Naive B cell (primary cell): ENCODE measurements around the gene ZBTB7A. TPM values are rescaled to one million over a fixed set of nuclear protein-coding genes. Genes with fewer than 3 reads are reported as not detected.
"Not testable (repeated sequence)": the region's sequence is repeated elsewhere in the genome, so short reads cannot be mapped to it uniquely, and the experiment has no call there.

Experiments
- ATAC-seq, 2 donors: fragments of 150-1000 bp; cut with Tn5 transposase; 2 replicates each; pipeline ENCODE4 v1.10.0; 2021; ENCODE audit warnings: low read depth in 2 of 2, mild to moderate bottlenecking in 2 of 2, moderate library complexity in 2 of 2
- DNase-seq: peaks from one replicate; pipeline ENCODE4 v3.0.0; 2022
- H3K27ac Mint-ChIP-seq, 6 donors: one replicate each; pipeline ENCODE4 v1.8.0; 2020 to 2022; ENCODE audit warnings: mild to moderate bottlenecking in 6 of 6, mixed read lengths in 6 of 6, moderate library complexity in 5 of 6, inconsistent platforms in 2 of 6
- H3K27me3 Mint-ChIP-seq, 3 donors: one replicate each; pipeline ENCODE4 v1.8.0; 2021 to 2022; ENCODE audit warnings: mixed read lengths in 3 of 3, mild to moderate bottlenecking in 1 of 3
- H3K36me3 Mint-ChIP-seq, 2 donors: one replicate each; pipeline ENCODE4 v1.8.0; 2020 to 2022; ENCODE audit warnings: mixed read lengths in 2 of 2, inconsistent platforms in 1 of 2, mild to moderate bottlenecking in 1 of 2
- H3K4me1 Mint-ChIP-seq, 3 donors: one replicate each; pipeline ENCODE4 v1.8.0; 2020 to 2022; ENCODE audit warnings: mixed read lengths in 3 of 3, inconsistent platforms in 1 of 3, mild to moderate bottlenecking in 1 of 3, moderate library complexity in 1 of 3
- H3K4me3 Mint-ChIP-seq, 8 donors: one replicate each; pipeline ENCODE4 v1.8.0; 2020 to 2022; ENCODE audit warnings: mild to moderate bottlenecking in 8 of 8, mixed read lengths in 8 of 8, moderate library complexity in 8 of 8, inconsistent platforms in 2 of 8
- H3K9me3 Mint-ChIP-seq, 7 donors: one replicate each; pipeline ENCODE4 v1.8.0; 2020 to 2022; ENCODE audit warnings: mixed read lengths in 7 of 7, mild to moderate bottlenecking in 5 of 7, inconsistent platforms in 2 of 7, moderate library complexity in 1 of 7
- polyA plus RNA-seq, 6 donors: library from polyadenylated mRNA; unstranded; fragments of 300-500 nt; fragmentation: Illumina TruSeq; gene quantifications; one replicate each; pipeline ENCODE4 v1.2.3, GENCODE V29; 2021; ENCODE audit warnings: low read depth in 6 of 6

Gene ZBTB7A
- polyA plus RNA-seq, 6 donors from 2014 or later, result 13.5 to 41.2 (median 21.2) TPM

GRCh38 chr19:4014541-4015491 is 51.9 kb downstream of the ZBTB7A start:
- Mint-ChIP-seq H3K4me3 (peak overlapping the region in 3 of 8 donors; percentile 25 to 63 (median 29)), H3K9me3 (no peaks in the 10 kb centered on the region), H3K4me1 (peaks cover 13 to 37% (median 16%) of the 10 kb centered on the region in 3 donors), H3K36me3 (no peaks in the 10 kb centered on the region), H3K27me3 (no peaks in the 10 kb centered on the region), H3K27ac (peak overlapping the region in 1 of 6 donors; percentile 60)
- ATAC-seq, result peak; percentile 37 to 53
- peak; percentile 21 for DNase-seq

GRCh38 chr19:4013886-4014540 is 52.7 kb downstream of the ZBTB7A start:
- no peaks in the 10 kb centered on the region for H3K9me3 Mint-ChIP-seq
- H3K36me3 Mint-ChIP-seq, result no peaks in the 10 kb centered on the region
- H3K4me3 Mint-ChIP-seq, result peak overlapping the region in 3 of 8 donors; percentile 25 to 63 (median 28)
- ATAC-seq, result no peak
- no peak overlapping the region for H3K27ac Mint-ChIP-seq
- H3K4me1 Mint-ChIP-seq, result peaks cover 20 to 45% (median 23%) of the 10 kb centered on the region in 3 donors
- no peak for DNase-seq
- no peaks in the 10 kb centered on the region for H3K27me3 Mint-ChIP-seq

GRCh38 chr19:4012975-4013634 is 53.6 kb downstream of the ZBTB7A start:
- H3K9me3 Mint-ChIP-seq, result no peaks in the 10 kb centered on the region
- no peaks in the 10 kb centered on the region for H3K36me3 Mint-ChIP-seq
- peaks cover 23 to 45% (median 31%) of the 10 kb centered on the region in 3 donors for H3K4me1 Mint-ChIP-seq
- peak overlapping the region in 2 of 8 donors; percentile 21 to 47 for H3K4me3 Mint-ChIP-seq
- H3K27me3 Mint-ChIP-seq, result no peaks in the 10 kb centered on the region
- H3K27ac Mint-ChIP-seq, result peak overlapping the region in 2 of 6 donors; percentile 66 to 70
- no peak for ATAC-seq
- DNase-seq, result no peak

GRCh38 chr19:4012092-4012974 is 54.4 kb downstream of the ZBTB7A start:
- Mint-ChIP-seq H3K36me3 (no peaks in the 10 kb centered on the region), H3K4me1 (peaks cover 22 to 41% (median 31%) of the 10 kb centered on the region in 3 donors), H3K27me3 (no peaks in the 10 kb centered on the region), H3K4me3 (peak overlapping the region in 2 of 8 donors; percentile 30 to 47), H3K27ac (peak overlapping the region in 3 of 6 donors; percentile 32 to 66 (median 65)), H3K9me3 (no peaks in the 10 kb centered on the region)
- no peak for DNase-seq
- no peak for ATAC-seq

GRCh38 chr19:4011430-4011829 is 55.3 kb downstream of the ZBTB7A start:
- not testable (repeated sequence) for H3K9me3 Mint-ChIP-seq, ATAC-seq, H3K36me3 Mint-ChIP-seq, H3K27me3 Mint-ChIP-seq, DNase-seq
- H3K4me3 Mint-ChIP-seq, result peak overlapping the region in 5 of 8 donors; percentile 31 to 71 (median 51)
- peaks cover 20 to 36% (median 32%) of the 10 kb centered on the region in 3 donors for H3K4me1 Mint-ChIP-seq
- H3K27ac Mint-ChIP-seq, result peak overlapping the region in 1 of 6 donors; percentile 74

- ATAC-seq, result no peak
- Mint-ChIP-seq H3K4me3 (peak overlapping the region in 2 of 8 donors; percentile 45 to 51), H3K27ac (no peak overlapping the region), H3K9me3 (no peaks in the 10 kb centered on the region), H3K4me1 (peaks cover 20 to 33% (median 29%) of the 10 kb centered on the region in 3 donors), H3K36me3 (no peaks in the 10 kb centered on the region), H3K27me3 (no peaks in the 10 kb centered on the region)
- no peak for DNase-seq
These were observed 55.9 kb downstream of the ZBTB7A start for GRCh38 chr19:4010808-4011110.

- no peaks in the 10 kb centered on the region for H3K9me3 Mint-ChIP-seq
- no peak for ATAC-seq
- peaks cover 20 to 33% (median 24%) of the 10 kb centered on the region in 3 donors for H3K4me1 Mint-ChIP-seq
- peak overlapping the region in 6 of 8 donors; percentile 37 to 92 (median 74) for H3K4me3 Mint-ChIP-seq
- no peaks in the 10 kb centered on the region for H3K36me3 Mint-ChIP-seq
- H3K27me3 Mint-ChIP-seq, result no peaks in the 10 kb centered on the region
- DNase-seq, result no peak
- H3K27ac Mint-ChIP-seq, result no peak overlapping the region
These were observed 56.5 kb downstream of the ZBTB7A start for GRCh38 chr19:4009990-4010807.

GRCh38 chr19:4007836-4008539 is 58.7 kb downstream of the ZBTB7A start:
- H3K4me1 Mint-ChIP-seq, result peaks cover 20 to 32% (median 24%) of the 10 kb centered on the region in 3 donors
- no peaks in the 10 kb centered on the region for H3K36me3 Mint-ChIP-seq
- no peaks in the 10 kb centered on the region for H3K27me3 Mint-ChIP-seq
- H3K9me3 Mint-ChIP-seq, result no peaks in the 10 kb centered on the region
- DNase-seq (no peak), ATAC-seq (peak; percentile 1 to 2)
- peak overlapping the region; percentile 87 to 94 (median 88) for H3K4me3 Mint-ChIP-seq
- H3K27ac Mint-ChIP-seq, result peak overlapping the region in 5 of 6 donors; percentile 87 to 96 (median 92)

- H3K36me3 Mint-ChIP-seq, result no peaks in the 10 kb centered on the region
- H3K9me3 Mint-ChIP-seq, result no peaks in the 10 kb centered on the region
- peak; percentile 88 to 90 for ATAC-seq
- peak within 1 kb of the TSS; percentile 75 to 96 (median 90) for H3K27ac Mint-ChIP-seq
- peak; percentile 95 for DNase-seq
- H3K27me3 Mint-ChIP-seq, result no peaks in the 10 kb centered on the region
- H3K4me1 Mint-ChIP-seq, result peaks cover 20 to 29% (median 24%) of the 10 kb centered on the region in 3 donors
- peak within 1 kb of the TSS; percentile 87 to 94 (median 88) for H3K4me3 Mint-ChIP-seq
These were observed 59.5 kb downstream of the ZBTB7A start, which contains the start of gene PIAS4 for GRCh38 chr19:4007021-4007835. Gene PIAS4 (plus strand): TSS chr19:4007736. CDS start chr19:4007761, 25 bp downstream.

- DNase-seq, H3K9me3 Mint-ChIP-seq, ATAC-seq, H3K27me3 Mint-ChIP-seq, H3K36me3 Mint-ChIP-seq: not testable (repeated sequence)
- Mint-ChIP-seq H3K4me3 (peak overlapping the region in 5 of 8 donors; percentile 28 to 88 (median 51)), H3K4me1 (peaks cover 14 to 20% (median 18%) of the 10 kb centered on the region in 3 donors), H3K27ac (peak overlapping the region in 1 of 6 donors; percentile 88)
These were observed 61.3 kb downstream of the ZBTB7A start for GRCh38 chr19:4005436-4005835.

- H3K4me1 Mint-ChIP-seq, H3K27me3 Mint-ChIP-seq, H3K9me3 Mint-ChIP-seq, DNase-seq, H3K4me3 Mint-ChIP-seq, H3K36me3 Mint-ChIP-seq, ATAC-seq, H3K27ac Mint-ChIP-seq: not testable (repeated sequence)
These were observed 65.9 kb downstream of the ZBTB7A start for GRCh38 chr19:4000798-4001197.
